ENCODE results near the gene TMEM240.
A peak's percentile ranks its signal among the peaks of the same experiment; 100 is the strongest.
"Not testable (repeated sequence)": the region's sequence is repeated elsewhere in the genome, so short reads cannot be mapped to it uniquely, and the experiment has no call there.

Gene TMEM240

GRCh38 chr1:1539310-1540089, 924 bp downstream of the TMEM240 start:
- no peaks in the 10 kb centered on the region for H3K9me3 ChIP-seq (ENCODE audit: control insufficient read depth, insufficient read depth, low read length)
- no peaks in the 10 kb centered on the region for H3K4me1 ChIP-seq (ENCODE audit: insufficient read depth, low read length)
- H3K9ac ChIP-seq (ENCODE audit: low read depth, low read length): peak overlapping the region; percentile 53; the same call in 1 of the 2 replicates
- 0 out of 2 replicates have a peak, but pooled peaks cover 3% of the 10 kb centered on the region for H3K36me3 ChIP-seq (ENCODE audit: insufficient read depth, low read length)

GRCh38 chr1:1538989-1539309, 1.5 kb downstream of the TMEM240 start:
- H3K36me3 ChIP-seq (ENCODE audit: insufficient read depth, low read length): 0 out of 2 replicates have a peak, but pooled peaks cover 2% of the 10 kb centered on the region

GRCh38 chr1:1538334-1538733, 2.1 kb downstream of the TMEM240 start:
- Histone ChIP-seq H3K9ac (ENCODE audit: low read depth, low read length) (no peak overlapping the region), H3K36me3 (ENCODE audit: insufficient read depth, low read length) (no peaks in the 10 kb centered on the region), H3K9me3 (ENCODE audit: control insufficient read depth, insufficient read depth, low read length) (no peaks in the 10 kb centered on the region), H3K4me1 (ENCODE audit: insufficient read depth, low read length) (no peaks in the 10 kb centered on the region)

More at GRCh38 chr1:1538989-1539309, 1.5 kb downstream of the TMEM240 start:
- no peaks in the 10 kb centered on the region for H3K9me3 ChIP-seq (ENCODE audit: control insufficient read depth, insufficient read depth, low read length)
- no peaks in the 10 kb centered on the region for H3K4me1 ChIP-seq (ENCODE audit: insufficient read depth, low read length)
- no peak overlapping the region for H3K9ac ChIP-seq (ENCODE audit: low read depth, low read length)

DNA sequence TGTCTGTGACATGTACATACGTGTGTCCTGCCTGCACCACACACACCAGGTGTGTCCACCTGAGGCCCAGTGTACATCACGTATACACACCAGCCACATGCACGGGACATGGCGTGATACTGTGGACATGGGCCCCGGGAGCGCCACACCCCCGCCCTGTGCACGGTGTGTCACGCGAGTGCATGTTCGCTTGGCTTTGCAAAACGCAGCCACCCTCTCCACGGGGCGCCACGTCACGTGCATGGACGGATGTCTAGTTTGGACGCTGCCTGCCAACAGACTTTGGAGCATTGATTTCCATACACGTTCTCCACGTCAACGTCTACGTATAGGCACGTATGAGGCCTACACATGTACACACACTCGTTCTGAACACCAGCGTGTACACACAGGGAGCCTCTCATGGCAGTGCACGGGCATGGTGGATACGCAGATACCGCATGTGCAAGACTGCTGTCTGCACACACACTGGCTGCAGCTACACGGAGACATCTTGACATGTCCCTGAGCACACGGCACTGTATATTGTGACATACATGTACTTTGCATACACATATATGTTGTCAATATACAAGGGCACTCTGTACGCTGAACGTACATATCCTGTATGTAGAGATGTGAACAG, 2.7 kb downstream of the TMEM240 start:
- H3K9me3 ChIP-seq (ENCODE audit: control insufficient read depth, insufficient read depth, low read length): no peaks in the 10 kb centered on the region
- H3K9ac ChIP-seq (ENCODE audit: low read depth, low read length): no peak overlapping the region
- H3K36me3 ChIP-seq (ENCODE audit: insufficient read depth, low read length): no peaks in the 10 kb centered on the region
- no peaks in the 10 kb centered on the region for H3K4me1 ChIP-seq (ENCODE audit: insufficient read depth, low read length)

DNA sequence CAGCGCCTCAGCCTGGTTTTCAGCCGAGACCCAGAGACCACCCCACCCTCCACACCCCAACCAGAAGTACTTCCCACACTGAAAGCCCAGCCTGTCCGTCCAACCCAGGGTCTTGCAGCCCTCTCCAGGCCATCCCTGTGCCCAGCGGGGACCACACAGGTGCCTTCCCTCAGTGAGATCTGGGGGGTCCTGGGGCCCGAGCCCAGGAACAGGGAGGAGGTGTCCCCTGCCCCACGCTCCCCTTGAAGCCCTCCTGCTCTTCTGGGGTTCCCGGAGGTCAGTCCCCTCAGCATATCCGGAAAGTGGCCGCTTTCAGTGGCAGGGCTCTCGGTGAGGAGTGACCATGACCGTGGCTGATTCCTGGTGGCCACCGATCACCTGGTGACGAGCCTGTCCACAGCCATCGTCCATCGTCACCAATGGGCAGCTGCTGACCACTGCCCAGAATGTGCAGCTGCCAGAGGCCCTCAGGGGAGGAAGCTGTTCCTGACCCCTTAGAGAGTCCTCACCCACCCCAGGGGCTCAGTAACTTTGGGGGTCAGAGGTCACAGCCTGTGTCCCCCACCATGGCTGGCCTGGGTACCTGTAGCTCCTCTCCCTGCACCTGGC, 3.4 kb downstream of the TMEM240 start:
- Histone ChIP-seq H3K9me3 (ENCODE audit: control insufficient read depth, insufficient read depth, low read length) (no peaks in the 10 kb centered on the region), H3K9ac (ENCODE audit: low read depth, low read length) (no peak overlapping the region), H3K36me3 (ENCODE audit: insufficient read depth, low read length) (no peaks in the 10 kb centered on the region)

DNA sequence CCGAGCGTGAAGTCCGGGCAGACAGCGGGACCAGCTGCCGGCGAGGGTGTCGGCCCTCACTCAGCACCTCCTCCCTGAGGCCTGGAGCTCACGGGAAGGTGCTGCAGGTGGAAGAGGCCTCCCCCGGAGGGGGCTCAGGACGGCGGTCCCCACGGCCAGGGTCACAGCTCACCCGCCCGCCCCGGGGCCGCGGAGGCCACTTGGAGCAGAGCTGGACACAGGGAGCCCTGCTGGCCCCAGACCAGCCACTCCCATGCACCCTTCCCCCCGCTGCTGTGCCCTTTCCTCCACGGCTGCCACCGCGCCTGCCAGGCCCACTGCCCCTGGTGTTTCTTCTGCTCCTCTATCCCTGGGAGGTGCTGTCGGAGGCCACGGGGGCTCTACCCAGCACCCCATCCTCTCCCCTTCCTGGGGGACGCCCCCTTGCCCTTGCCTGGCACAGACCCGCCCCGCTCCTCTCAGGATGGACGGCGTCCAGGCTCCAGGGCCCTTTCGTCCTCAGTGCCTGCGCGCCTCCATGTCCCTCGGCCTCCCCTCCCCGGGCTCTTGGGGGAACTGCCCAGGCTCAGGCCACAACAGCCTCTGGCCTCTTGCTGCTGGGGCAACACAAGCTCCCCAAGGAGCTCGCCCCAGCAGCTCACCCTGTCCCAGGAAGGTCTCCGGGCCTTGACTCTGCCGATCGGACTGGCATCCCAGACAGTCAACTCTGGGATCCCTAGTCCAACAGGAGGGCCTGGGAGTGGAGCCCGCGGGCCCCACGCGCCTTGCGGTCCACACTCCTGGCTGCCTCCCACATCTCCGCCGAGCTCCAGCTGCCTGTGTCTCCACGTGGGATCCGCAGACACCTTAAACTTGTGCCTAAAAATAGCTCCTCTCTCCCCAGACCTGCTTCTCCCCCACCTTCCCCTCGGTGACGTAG, 4.1 kb downstream of the TMEM240 start:
- Histone ChIP-seq H3K36me3 (ENCODE audit: insufficient read depth, low read length) (no peaks in the 10 kb centered on the region), H3K4me1 (ENCODE audit: insufficient read depth, low read length) (no peaks in the 10 kb centered on the region), H3K9ac (ENCODE audit: low read depth, low read length) (no peak overlapping the region), H3K9me3 (ENCODE audit: control insufficient read depth, insufficient read depth, low read length) (no peaks in the 10 kb centered on the region)

More for the DNA sequence above, 3.4 kb downstream of the TMEM240 start:
- H3K4me1 ChIP-seq (ENCODE audit: insufficient read depth, low read length): no peaks in the 10 kb centered on the region

GRCh38 chr1:1535201-1536018, 5.0 kb downstream of the TMEM240 start:
- Histone ChIP-seq H3K4me1 (ENCODE audit: insufficient read depth, low read length) (no peaks in the 10 kb centered on the region), H3K36me3 (ENCODE audit: insufficient read depth, low read length) (no peaks in the 10 kb centered on the region), H3K9ac (ENCODE audit: low read depth, low read length) (no peak overlapping the region), H3K9me3 (ENCODE audit: control insufficient read depth, insufficient read depth, low read length) (no peaks in the 10 kb centered on the region)

DNA sequence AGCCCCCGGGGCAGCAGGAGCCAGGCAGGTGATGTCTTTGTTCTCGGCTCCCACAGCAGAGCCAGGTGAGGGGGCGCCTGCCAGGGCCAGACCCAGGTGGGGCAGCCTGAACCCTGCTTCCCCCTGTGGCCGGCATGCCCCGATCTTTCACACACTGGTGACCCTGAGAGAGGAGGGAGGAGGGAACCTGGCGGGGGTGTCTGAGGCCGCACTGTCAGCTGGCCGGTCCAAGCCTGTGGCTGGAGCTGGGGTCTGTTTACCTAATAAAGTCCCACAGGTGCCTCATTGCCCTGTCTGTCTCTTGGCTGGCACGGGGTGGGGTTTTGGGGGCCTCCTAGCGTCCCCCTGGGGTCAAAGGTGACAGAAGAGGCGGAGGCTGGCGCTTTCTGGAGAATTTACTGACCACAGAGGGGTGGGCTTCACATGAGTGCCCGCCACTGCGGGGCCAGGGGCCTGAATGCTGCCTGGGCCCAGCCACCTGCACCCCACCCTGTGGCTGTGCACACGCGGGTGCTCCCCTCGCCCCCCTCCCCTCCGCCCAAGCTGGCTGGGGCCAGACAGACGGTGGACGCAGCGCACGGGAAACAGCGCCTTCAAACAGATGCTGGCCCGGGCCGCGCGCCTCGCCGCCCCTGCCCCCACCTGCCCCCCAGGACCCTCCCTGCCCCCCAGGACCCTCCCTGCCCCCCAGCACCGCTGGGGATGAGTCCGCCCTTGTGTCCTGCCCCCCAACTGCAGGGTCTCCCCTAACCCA, 5.8 kb downstream of the TMEM240 start:
- Histone ChIP-seq H3K4me1 (ENCODE audit: insufficient read depth, low read length) (no peaks in the 10 kb centered on the region), H3K36me3 (ENCODE audit: insufficient read depth, low read length) (0 out of 2 replicates have a peak, but pooled peaks cover 5% of the 10 kb centered on the region), H3K9me3 (ENCODE audit: control insufficient read depth, insufficient read depth, low read length) (no peaks in the 10 kb centered on the region), H3K9ac (ENCODE audit: low read depth, low read length) (no peak overlapping the region)

DNA sequence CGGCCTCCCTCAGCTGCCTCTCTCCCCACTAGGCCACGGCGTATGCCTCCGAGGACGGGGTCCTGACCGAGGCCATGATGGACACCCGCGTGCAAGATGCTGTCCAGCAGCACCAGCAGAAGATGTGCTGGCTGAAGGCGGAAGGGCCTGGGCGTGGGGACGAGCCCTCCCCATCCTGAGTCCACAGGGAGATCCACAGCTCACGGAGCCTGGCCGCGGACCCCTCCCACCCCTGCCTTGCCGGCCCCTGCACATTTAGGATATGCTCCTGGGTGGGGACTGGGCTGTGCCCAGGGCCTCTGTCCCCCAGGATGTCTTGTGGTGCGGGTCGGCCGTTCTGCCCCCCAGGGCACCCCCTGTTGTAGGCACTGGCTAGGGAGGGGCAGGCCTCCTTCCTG, 6.5 kb downstream of the TMEM240 start:
- not testable (repeated sequence) for H3K9ac ChIP-seq (ENCODE audit: low read depth, low read length); H3K9me3 ChIP-seq (ENCODE audit: control insufficient read depth, insufficient read depth, low read length); H3K36me3 ChIP-seq (ENCODE audit: insufficient read depth, low read length); H3K4me1 ChIP-seq (ENCODE audit: insufficient read depth, low read length)

DNA sequence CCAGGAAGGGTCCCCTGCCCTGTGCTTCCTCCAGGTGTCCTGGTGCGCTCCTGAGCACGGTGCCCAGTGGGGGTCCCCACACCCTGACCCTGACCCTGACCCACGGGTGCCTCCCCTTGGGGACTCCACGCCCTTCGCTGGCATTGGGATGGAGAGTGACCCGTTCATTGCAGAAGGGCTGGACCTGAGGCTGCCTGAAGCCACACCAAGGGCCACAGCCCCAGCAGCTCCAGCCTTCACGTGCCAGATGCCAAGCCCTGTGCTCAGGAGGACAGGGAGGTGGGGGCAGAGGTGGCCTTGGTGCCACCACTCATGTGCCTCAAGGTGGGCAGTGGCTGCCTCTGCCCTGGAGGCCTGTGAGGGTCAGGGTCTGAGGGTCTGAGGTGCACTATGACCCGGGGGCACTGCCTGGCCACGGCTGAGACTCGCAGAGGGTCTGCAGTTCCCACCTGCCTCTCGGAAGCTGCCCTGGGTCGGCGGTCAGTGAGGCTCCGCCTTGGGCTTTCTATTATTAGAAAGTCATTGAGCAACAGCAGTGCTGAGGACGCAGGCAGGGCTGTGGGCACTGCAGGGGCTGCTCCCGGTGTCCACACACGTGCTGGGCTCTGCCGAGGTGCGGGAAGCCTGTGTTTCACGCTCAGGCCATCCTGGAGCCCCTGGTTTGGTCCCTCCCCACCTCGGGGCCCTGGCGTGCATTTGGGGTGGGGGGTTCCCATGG, 7.1 kb downstream of the TMEM240 start:
- not testable (repeated sequence) for H3K4me1 ChIP-seq (ENCODE audit: insufficient read depth, low read length); H3K36me3 ChIP-seq (ENCODE audit: insufficient read depth, low read length); H3K9ac ChIP-seq (ENCODE audit: low read depth, low read length); H3K9me3 ChIP-seq (ENCODE audit: control insufficient read depth, insufficient read depth, low read length)

GRCh38 chr1:1531947-1532346, 8.5 kb downstream of the TMEM240 start:
- H3K36me3 ChIP-seq (ENCODE audit: insufficient read depth, low read length): 0 out of 2 replicates have a peak, but pooled peaks cover 5% of the 10 kb centered on the region
- H3K9ac ChIP-seq (ENCODE audit: low read depth, low read length): no peak overlapping the region
- no peaks in the 10 kb centered on the region for H3K9me3 ChIP-seq (ENCODE audit: control insufficient read depth, insufficient read depth, low read length)

GRCh38 chr1:1529936-1530335, 10.5 kb downstream of the TMEM240 start:
- peaks cover 5% of the 10 kb centered on the region; the same call in 1 of the 2 replicates for H3K36me3 ChIP-seq (ENCODE audit: insufficient read depth, low read length)
- H3K4me1 ChIP-seq (ENCODE audit: insufficient read depth, low read length): no peaks in the 10 kb centered on the region

More at GRCh38 chr1:1531947-1532346, 8.5 kb downstream of the TMEM240 start:
- H3K4me1 ChIP-seq (ENCODE audit: insufficient read depth, low read length): no peaks in the 10 kb centered on the region

More at GRCh38 chr1:1529936-1530335, 10.5 kb downstream of the TMEM240 start:
- H3K9ac ChIP-seq (ENCODE audit: low read depth, low read length): no peak overlapping the region
- no peaks in the 10 kb centered on the region for H3K9me3 ChIP-seq (ENCODE audit: control insufficient read depth, insufficient read depth, low read length)
